Erythroblast (primary cell): ENCODE measurements around the gene KAZN.

Experiments
- GATA1 ChIP-seq: IDR thresholded peaks from 2 replicates; pipeline ENCODE4 v1.6.1; 2011; ENCODE audit warnings: low read depth, mild to moderate bottlenecking, control low read depth, low read length, moderate library complexity
- POLR2A ChIP-seq: IDR thresholded peaks from 2 replicates; pipeline ENCODE4 v1.6.1; 2011; ENCODE audit warnings: mild to moderate bottlenecking, low read length

DNA sequence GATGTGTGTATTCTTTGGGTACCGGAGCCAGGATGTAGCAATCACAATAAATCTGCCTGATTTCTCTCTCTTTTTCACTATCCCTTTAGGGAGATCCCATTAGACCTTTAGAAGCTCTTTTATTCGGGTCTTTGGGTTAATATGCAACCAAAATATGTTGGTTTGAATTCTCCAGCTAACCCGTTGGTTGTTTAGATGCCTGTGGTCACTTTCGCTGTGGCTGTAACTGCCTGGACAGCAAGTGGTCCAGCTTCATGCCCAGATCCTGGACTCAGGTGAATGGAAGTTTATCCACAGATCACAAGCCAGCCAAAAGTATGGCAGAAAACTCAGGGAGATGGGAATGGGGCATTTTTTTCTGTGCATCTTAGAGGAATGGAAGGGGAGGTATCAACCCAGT is 12.3 kb downstream of the KAZN start:
- TF ChIP-seq POLR2A, result no peak
- TF ChIP-seq GATA1, result no peak
